Stomach (tissue), 4 donors: Measurements from ENCODE around the gene ATG9A.

Experiments
- CTCF ChIP-seq, 7 experiments: fragments of 450-650 bp in 4 of 7; fragments of 200-600 bp in 3 of 7; sonication (generic) in 3 of 7; IDR thresholded peaks; one replicate each; pipeline ENCODE4 v1.5.1; 2016 to 2019; ENCODE audit warnings: antibody characterized with exemption in 7 of 7, control low read depth in 2 of 7, mild to moderate bottlenecking in 1 of 7
- EP300 ChIP-seq: sonication (generic); formaldehyde crosslinking; IDR thresholded peaks from one replicate; pipeline ENCODE4 v1.6.1; 2017; ENCODE audit warnings: antibody characterized with exemption
- POLR2A ChIP-seq, 4 donors: fragments of 450-650 bp; IDR thresholded peaks; one replicate each; pipeline ENCODE4 v1.6.1; 2016; ENCODE audit warnings: antibody characterized with exemption in 4 of 4, control low read depth in 2 of 4, mild to moderate bottlenecking in 1 of 4, moderate library complexity in 1 of 4
- POLR2AphosphoS5 ChIP-seq, 3 donors: sonication (generic); formaldehyde crosslinking; IDR thresholded peaks; one replicate each; pipeline ENCODE4 v1.6.1; 2016; ENCODE audit warnings: antibody characterized with exemption in 3 of 3

- no peak for TF ChIP-seq CTCF (IDR thresholded peaks at IDR 0.05)
- TF ChIP-seq POLR2A (IDR thresholded peaks at IDR 0.05), result no peak
- TF ChIP-seq POLR2AphosphoS5 (IDR thresholded peaks at IDR 0.05), result no peak
- TF ChIP-seq EP300, result no peak
Observed at GRCh38 chr2:219204425-219205164, 24.8 kb downstream of the ATG9A start.
